H1 (cell line): ENCODE data around the gene MYLK. TPM values are rescaled to one million over a fixed set of nuclear protein-coding genes. Genes with fewer than 3 reads are reported as not detected.
"Not testable (repeated sequence)": the region's sequence is repeated elsewhere in the genome, so short reads cannot be mapped to it uniquely, and the experiment has no call there.

Experiments
- CTCF ChIA-PET: fragments of 300-600 bp; sonication (Branson Sonifier 250); formaldehyde crosslinking; loops from one replicate; lab custom pipeline; 2021; ENCODE audit not compliant: partially characterized antibody; lab: Charles Lee
- POLR2A ChIA-PET: fragments of 300-600 bp; sonication (Branson Sonifier 250); formaldehyde crosslinking; loops from one replicate; lab custom pipeline; 2021; ENCODE audit warnings: inconsistent platforms; ENCODE audit not compliant: partially characterized antibody; lab: Charles Lee
- DNase-seq, 2 experiments: peaks; one replicate each; pipeline versions ENCODE4 v3.0.0 to v3.0.0-alpha.2; 2010 to 2022; ENCODE audit warnings: low spot score in 2 of 2, low read depth in 1 of 2, mixed read lengths in 1 of 2
- FAIRE-seq: peaks from 2 replicates; lab custom pipeline; 2011; peaks lifted over from hg19 to GRCh38; lab: Jason Lieb, UNC
- H2AFZ ChIP-seq: 2 replicates; pipeline ENCODE4 v1.8.1; 2012; ENCODE audit warnings: low read length, inconsistent platforms
- H2AK5ac ChIP-seq: 2 replicates; pipeline ENCODE4 v1.6.1; 2013; ENCODE audit warnings: low read depth, low read length
- H2BK120ac ChIP-seq: replicated peaks from 2 replicates; pipeline ENCODE3; 2013; ENCODE audit warnings: low read depth, low read length, inconsistent platforms
- H2BK12ac ChIP-seq: 2 replicates; pipeline ENCODE4 v1.6.1; 2013; ENCODE audit warnings: low read depth, low read length
- H2BK15ac ChIP-seq: 2 replicates; pipeline ENCODE4 v1.6.1; 2013; ENCODE audit warnings: low read length
- H2BK20ac ChIP-seq: 2 replicates; pipeline ENCODE4 v1.6.1; 2013; ENCODE audit warnings: low read length
- H2BK5ac ChIP-seq: 2 replicates; pipeline ENCODE4 v1.6.1; 2013; ENCODE audit warnings: low read depth, low read length
- H3K14ac ChIP-seq: 2 replicates; pipeline ENCODE4 v1.6.1; 2013; ENCODE audit warnings: inconsistent platforms; ENCODE audit not compliant: insufficient read length
- H3K18ac ChIP-seq: 2 replicates; pipeline ENCODE4 v1.6.1; 2013; ENCODE audit warnings: low read length; ENCODE audit errors: extremely low read depth
- H3K23ac ChIP-seq: 2 replicates; pipeline ENCODE4 v1.6.1; 2013; ENCODE audit warnings: inconsistent platforms; ENCODE audit not compliant: insufficient read length
- H3K23me2 ChIP-seq: 2 replicates; pipeline ENCODE4 v1.6.1; 2013; ENCODE audit warnings: low read depth, low read length
- H3K27ac ChIP-seq: 2 replicates; pipeline ENCODE4 v1.6.1; 2011; ENCODE audit warnings: low read depth, low read length, inconsistent platforms
- H3K27me3 ChIP-seq, 4 experiments: replicated peaks in 1 of 4; 1 replicate in 1 of 4; 2 replicates in 3 of 4; pipeline versions ENCODE4 v1.6.1 to v1.8.1; 2011 to 2013; ENCODE audit warnings: low read length in 3 of 4, mild to moderate bottlenecking in 3 of 4, inconsistent platforms in 2 of 4, mixed read lengths in 2 of 4, moderate library complexity in 1 of 4; ENCODE audit not compliant: control insufficient read depth in 3 of 4, insufficient read depth in 3 of 4; ENCODE audit errors: extremely low read depth in 1 of 4
- H3K36me3 ChIP-seq, 4 experiments: 2 replicates each; pipeline versions ENCODE4 v1.6.1 to v1.8.1; 2011 to 2013; ENCODE audit warnings: mild to moderate bottlenecking in 4 of 4, low read length in 3 of 4, moderate library complexity in 2 of 4, control low read depth in 1 of 4, inconsistent platforms in 1 of 4; ENCODE audit not compliant: insufficient read depth in 4 of 4, control insufficient read depth in 2 of 4
- H3K4ac ChIP-seq: replicated peaks from 2 replicates; pipeline ENCODE3; 2013; ENCODE audit warnings: low read length, low read depth, mixed read lengths, inconsistent platforms; ENCODE audit not compliant: insufficient read length
- H3K4me1 ChIP-seq, 4 experiments: replicated peaks in 1 of 4; 1 replicate in 1 of 4; 2 replicates in 3 of 4; pipeline versions ENCODE4 v1.6.1 to v1.8.1; 2011 to 2013; ENCODE audit warnings: low read length in 3 of 4, inconsistent platforms in 2 of 4, mixed read lengths in 1 of 4; ENCODE audit not compliant: insufficient read depth in 4 of 4, control insufficient read depth in 3 of 4
- H3K4me2 ChIP-seq, 2 experiments: 2 replicates each; pipeline versions ENCODE4 v1.6.1 to v1.8.1; 2011 to 2013; ENCODE audit warnings: low read depth in 2 of 2, low read length in 2 of 2, control low read depth in 1 of 2, inconsistent platforms in 1 of 2, mild to moderate bottlenecking in 1 of 2; ENCODE audit not compliant: insufficient read depth in 1 of 2
- H3K4me3 ChIP-seq, 4 experiments: fragments of 200-600, 300-600 bp in 1 of 4; sonication (generic), shearing (Covaris generic), sonication (Bioruptor Twin) in 1 of 4; 2 replicates each; pipeline versions ENCODE4 v1.5.1 to v1.8.1; 2011 to 2016; ENCODE audit warnings: low read length in 4 of 4, low read depth in 3 of 4, control low read depth in 2 of 4, inconsistent platforms in 2 of 4, mild to moderate bottlenecking in 2 of 4, mixed read lengths in 1 of 4, moderate library complexity in 1 of 4; ENCODE audit not compliant: insufficient read depth in 2 of 4; ENCODE audit errors: extremely low read depth in 1 of 4
- H3K56ac ChIP-seq: replicated peaks from 2 replicates; pipeline ENCODE3; 2013; ENCODE audit warnings: low read depth, mild to moderate bottlenecking, mixed read lengths, low read length, inconsistent platforms; ENCODE audit not compliant: insufficient read length
- H3K79me1 ChIP-seq: 2 replicates; pipeline ENCODE4 v1.6.1; 2013; ENCODE audit warnings: low read depth, low read length, control low read depth
- H3K79me2 ChIP-seq, 2 experiments: 2 replicates each; pipeline versions ENCODE4 v1.6.1 to v1.8.1; 2012 to 2013; ENCODE audit warnings: low read length in 2 of 2, mild to moderate bottlenecking in 2 of 2, inconsistent platforms in 1 of 2; ENCODE audit not compliant: insufficient read depth in 2 of 2, control insufficient read depth in 1 of 2
- H3K9ac ChIP-seq, 4 experiments: replicated peaks in 1 of 4; 1 replicate in 1 of 4; 2 replicates in 3 of 4; pipeline versions ENCODE4 v1.6.1 to v1.8.1; 2011 to 2013; ENCODE audit warnings: low read depth in 3 of 4, low read length in 3 of 4, control low read depth in 2 of 4, mild to moderate bottlenecking in 2 of 4, moderate library complexity in 2 of 4, inconsistent platforms in 1 of 4; ENCODE audit errors: extremely low read depth in 1 of 4
- H3K9me3 ChIP-seq, 2 experiments: 2 replicates each; pipeline versions ENCODE4 v1.6.1 to v1.8.1; 2012 to 2013; ENCODE audit warnings: mild to moderate bottlenecking in 2 of 2, moderate library complexity in 2 of 2, control low read depth in 1 of 2, inconsistent platforms in 1 of 2, low read depth in 1 of 2, low read length in 1 of 2, mixed read lengths in 1 of 2; ENCODE audit not compliant: insufficient read depth in 2 of 2
- H4K20me1 ChIP-seq, 2 experiments: replicated peaks in 1 of 2; 2 replicates each; pipeline versions ENCODE3 to v1.8.1; 2011 to 2013; ENCODE audit warnings: inconsistent platforms in 2 of 2, low read length in 2 of 2, mild to moderate bottlenecking in 1 of 2; ENCODE audit not compliant: insufficient read depth in 2 of 2, control insufficient read depth in 1 of 2
- H4K5ac ChIP-seq: 2 replicates; pipeline ENCODE4 v1.6.1; 2013; ENCODE audit warnings: low read length, low read depth, mixed read lengths, inconsistent platforms; ENCODE audit not compliant: insufficient read length
- H4K8ac ChIP-seq: 2 replicates; pipeline ENCODE4 v1.8.0; 2013; ENCODE audit warnings: mild to moderate bottlenecking, moderate library complexity, low read length, inconsistent platforms; ENCODE audit not compliant: insufficient read depth; ENCODE audit errors: extremely low read depth
- H4K91ac ChIP-seq: replicated peaks from 2 replicates; pipeline ENCODE3; 2013; ENCODE audit warnings: low read length, mixed read lengths, inconsistent platforms; ENCODE audit not compliant: insufficient read length
- polyA plus RNA-seq, 7 experiments: library from polyadenylated mRNA; depleted of rRNA in 3 of 7; stranded (reverse) in 5 of 7; unstranded in 2 of 7; fragments of >200 nt in 5 of 7; fragments of 200-250 nt in 2 of 7; gene quantifications; 1 replicate in 5 of 7; 2 replicates in 1 of 7; 4 replicates in 1 of 7; pipeline versions ENCODE4 v1.2.1 to v1.2.3, GENCODE V29; 2011 to 2013; ENCODE audit warnings: missing spikeins in 2 of 7, mixed read lengths in 2 of 7
- total RNA-seq: library from RNA; stranded (reverse); fragmentation: NEBNext Ultra II Directional; extraction: Animal tissue kit (Norgen Biotek cat#: 25700); gene quantifications from 2 replicates; pipeline ENCODE4 v1.2.1, GENCODE V29; 2021

Gene MYLK
- total and polyA plus RNA-seq, 2 of the 8 experiments (the other 6 are each of a cell fraction or from before 2014, with no cell fraction given), result 11.6 to 21.3 TPM

- not testable (repeated sequence) for H3K27ac ChIP-seq, H2BK120ac ChIP-seq, H4K91ac ChIP-seq, H4K8ac ChIP-seq, H3K23ac ChIP-seq, H2BK5ac ChIP-seq, H3K4ac ChIP-seq, H3K23me2 ChIP-seq, H4K20me1 ChIP-seq, DNase-seq, H2BK12ac ChIP-seq, H2AFZ ChIP-seq, H3K79me2 ChIP-seq, H2BK15ac ChIP-seq, H3K9ac ChIP-seq, FAIRE-seq, H3K4me2 ChIP-seq, H3K79me1 ChIP-seq, H3K4me3 ChIP-seq, H3K18ac ChIP-seq, H3K27me3 ChIP-seq, H2BK20ac ChIP-seq, H3K56ac ChIP-seq, H4K5ac ChIP-seq, H2AK5ac ChIP-seq, H3K9me3 ChIP-seq, H3K14ac ChIP-seq, H3K4me1 ChIP-seq, H3K36me3 ChIP-seq
- CTCF ChIA-PET, result interaction anchor here (0.7 to 1.8 kb wide), 5 partner anchors 12 to 51 kb away, joined by 3 to 4 read pairs (median 3); no protein-coding TSS in a partner anchor
- POLR2A ChIA-PET, result interaction anchor here (1.5 kb wide), 1 partner anchor 15 kb away, joined by 5 read pairs; no protein-coding TSS in a partner anchor
These were observed 283.3 kb downstream of the MYLK start for GRCh38 chr3:123600863-123601262.
